GM19025 (cell line): ENCODE results near the gene CDK17.
"Not testable (repeated sequence)": the region's sequence is repeated elsewhere in the genome, so short reads cannot be mapped to it uniquely, and the experiment has no call there.

Experiments used
- ATAC-seq: cut with Tn5 transposase; IDR thresholded peaks from one replicate; pipeline ENCODE4 v1.9.1; 2021; ENCODE audit warnings: mild to moderate bottlenecking, low read depth, moderate library complexity; ENCODE audit not compliant: unreplicated experiment

CDK17 gene

DNA sequence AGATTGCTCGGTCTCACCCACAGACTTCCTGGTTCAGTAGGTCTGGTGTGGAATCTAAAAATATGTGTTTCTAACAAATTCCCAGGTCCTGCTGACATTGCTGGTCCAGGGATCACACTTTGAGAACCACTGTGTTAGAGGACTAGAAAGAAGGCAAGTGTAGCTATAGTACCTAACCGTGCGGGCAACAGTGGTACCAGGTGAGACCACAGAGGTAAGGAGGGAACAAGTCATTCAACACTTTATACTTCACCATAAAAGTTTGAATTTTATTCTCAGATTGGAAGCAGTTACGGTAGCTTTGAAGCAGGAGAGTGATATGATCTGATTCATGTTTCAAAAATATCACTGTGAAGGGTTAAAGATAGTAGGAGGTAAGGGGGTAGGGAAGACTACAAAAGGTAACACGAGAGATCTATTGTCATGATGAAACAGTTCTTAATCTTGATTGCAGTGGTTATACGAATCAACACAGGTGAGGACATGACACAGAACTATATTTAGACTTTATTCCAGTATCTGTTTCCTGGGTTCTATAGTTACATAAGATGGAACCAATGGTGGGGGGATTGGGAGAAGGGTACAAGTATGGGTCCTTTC lies 73.5 kb downstream of the CDK17 start:
- ATAC-seq, result no peak

DNA sequence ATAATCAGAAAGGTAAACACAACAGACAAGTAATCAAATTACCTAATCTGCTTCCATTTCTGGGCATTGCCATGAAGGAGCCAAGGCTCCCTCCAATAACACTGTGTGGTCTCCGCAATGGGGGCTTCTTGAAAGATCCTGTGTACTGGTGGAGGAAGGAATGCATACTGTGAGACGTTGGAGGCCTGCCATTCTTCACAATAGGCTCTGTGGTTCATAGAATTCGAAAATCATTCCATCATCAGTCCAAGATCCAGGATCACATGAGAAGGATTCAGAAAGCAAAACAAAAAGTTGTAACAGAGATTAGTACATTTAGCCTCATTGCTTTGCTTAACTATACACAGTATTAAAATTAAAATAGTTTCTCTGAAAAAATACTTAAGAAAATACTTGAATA lies 76.3 kb downstream of the CDK17 start:
- ATAC-seq, result no peak

- no peak for ATAC-seq
These were observed 77.5 kb downstream of the CDK17 start for GRCh38 chr12:96322720-96323119.

DNA sequence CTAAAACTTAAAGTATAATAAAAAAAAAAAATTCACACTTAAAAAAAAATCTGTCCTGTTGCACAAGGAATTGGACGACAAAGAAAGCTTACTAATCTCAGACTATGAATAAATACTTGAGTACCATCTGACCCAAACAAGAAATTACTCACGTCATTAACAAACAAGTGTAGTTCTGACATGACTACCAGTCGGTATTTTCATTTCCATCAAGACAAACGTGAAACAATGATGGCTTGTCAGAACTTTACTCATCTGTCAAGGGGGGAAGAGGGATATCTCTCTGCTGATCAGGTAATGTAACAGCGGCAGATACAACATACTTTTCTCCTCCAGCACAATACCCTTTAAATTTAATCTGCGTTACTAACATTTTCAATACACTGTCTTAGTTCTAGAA lies 78.3 kb downstream of the CDK17 start:
- no peak for ATAC-seq

- not testable (repeated sequence) for ATAC-seq
These were observed 82.4 kb downstream of the CDK17 start for GRCh38 chr12:96317801-96318200.

GRCh38 chr12:96315741-96316481 lies 84.3 kb downstream of the CDK17 start:
- ATAC-seq, result not testable (repeated sequence)

GRCh38 chr12:96314723-96315122 lies 85.5 kb downstream of the CDK17 start:
- no peak for ATAC-seq

- ATAC-seq, result no peak
These were observed 86.6 kb downstream of the CDK17 start for GRCh38 chr12:96313606-96314005.

DNA sequence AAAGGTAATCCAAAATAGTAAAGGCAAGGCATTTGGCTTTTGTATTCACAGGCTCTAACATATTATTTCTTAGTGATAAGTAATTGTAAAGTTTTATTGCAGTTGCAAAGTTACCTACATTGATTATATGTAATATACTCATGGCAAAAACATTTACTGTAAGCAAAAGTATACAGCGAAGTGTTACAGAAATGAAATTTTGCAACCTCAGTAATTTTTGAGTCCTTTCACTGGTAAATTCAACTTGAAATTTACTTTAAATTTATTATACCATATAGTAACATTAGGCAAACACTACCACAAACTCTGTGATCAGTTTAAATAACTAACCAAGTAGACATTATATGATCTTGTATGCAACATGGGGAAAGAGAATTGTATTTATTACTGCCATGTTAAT lies 89.0 kb downstream of the CDK17 start:
- no peak for ATAC-seq

DNA sequence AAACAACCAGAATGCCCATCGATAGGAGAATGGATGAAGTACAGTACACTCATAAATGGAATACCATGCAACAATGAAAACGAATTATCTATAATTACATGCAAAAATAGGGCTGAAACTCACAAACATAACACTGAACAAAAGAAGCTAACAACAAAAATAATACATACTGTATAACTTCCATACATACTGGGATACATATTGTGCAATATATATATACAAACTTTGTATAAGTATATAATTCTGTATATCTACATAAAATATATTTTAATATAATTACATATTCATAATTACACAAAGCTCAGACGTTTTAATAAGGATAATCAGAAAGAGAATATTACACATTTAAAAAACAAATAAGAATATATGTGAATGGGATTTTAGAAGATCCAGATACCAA lies 90.2 kb downstream of the CDK17 start:
- no peak for ATAC-seq

DNA sequence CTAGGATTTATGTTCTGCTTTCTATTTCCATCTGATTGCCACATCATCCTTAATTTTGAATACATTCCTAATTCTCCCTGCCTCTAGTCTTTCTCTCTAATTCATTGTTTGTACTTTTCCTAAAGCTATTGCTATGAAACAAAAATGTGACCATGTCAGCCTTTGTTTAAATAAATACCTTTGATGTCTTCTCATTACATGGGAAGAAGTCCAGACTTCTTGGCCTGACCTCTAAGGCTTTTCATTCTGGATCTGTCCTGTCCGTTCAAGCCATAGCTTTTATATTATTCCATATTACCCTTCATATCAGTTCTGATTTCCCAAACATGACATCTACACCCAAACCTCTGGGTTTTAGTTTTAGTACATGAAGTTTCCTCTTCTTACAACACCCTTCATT lies 91.4 kb downstream of the CDK17 start:
- ATAC-seq, result no peak

DNA sequence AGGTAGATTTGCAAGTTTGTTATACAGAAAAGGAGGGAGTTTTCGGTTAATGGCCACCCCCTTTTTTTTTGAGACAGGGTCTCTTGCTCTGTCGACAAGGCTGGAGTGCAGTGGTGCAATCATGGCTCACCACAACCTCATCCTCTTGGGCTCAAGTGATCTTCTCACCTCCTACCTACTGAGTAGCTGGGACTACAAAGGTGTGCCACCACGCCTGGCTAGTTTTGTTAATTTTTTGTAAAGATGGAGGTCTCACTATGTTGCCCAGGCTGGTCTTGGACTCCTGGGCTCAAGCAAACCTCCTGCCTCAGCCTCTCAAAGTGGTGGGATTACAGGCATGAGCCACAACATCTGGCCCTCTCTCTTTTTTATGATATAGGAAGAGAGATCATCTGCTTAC lies 94.6 kb downstream of the CDK17 start:
- ATAC-seq, result no peak

- ATAC-seq, result no peak
These were observed 96.6 kb downstream of the CDK17 start for GRCh38 chr12:96303653-96304052.

- ATAC-seq, result no peak
These were observed 97.4 kb downstream of the CDK17 start for GRCh38 chr12:96302687-96303310.

- no peak for ATAC-seq
These were observed 98.5 kb downstream of the CDK17 start for GRCh38 chr12:96301732-96302131.

GRCh38 chr12:96300064-96300463 lies 100.2 kb downstream of the CDK17 start:
- no peak for ATAC-seq

DNA sequence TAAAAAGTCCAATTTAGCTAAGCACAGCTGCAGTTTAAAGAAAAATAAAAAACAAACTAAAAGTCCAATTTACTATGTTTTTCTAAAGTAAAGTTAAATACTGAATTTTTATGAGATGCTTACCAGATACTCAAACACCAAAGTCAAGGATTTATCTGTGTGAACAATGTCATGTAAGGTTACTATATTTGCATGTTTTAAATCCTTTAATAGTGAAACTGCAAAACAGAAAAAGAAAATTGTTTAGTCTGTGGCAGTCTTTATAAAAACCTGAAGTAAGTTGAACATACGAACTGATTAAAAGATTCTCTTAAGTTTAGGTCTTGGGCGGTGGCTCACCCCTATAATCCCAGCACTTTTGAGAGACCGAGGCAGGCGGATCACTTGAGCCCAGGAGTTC lies 102.7 kb downstream of the CDK17 start:
- no peak for ATAC-seq

- ATAC-seq, result no peak
These were observed 104.6 kb downstream of the CDK17 start for GRCh38 chr12:96295532-96296160.

GRCh38 chr12:96294831-96295230 lies 105.4 kb downstream of the CDK17 start:
- no peak for ATAC-seq

GRCh38 chr12:96293093-96293492 lies 107.1 kb downstream of the CDK17 start:
- ATAC-seq, result no peak

GRCh38 chr12:96289067-96289466 lies 111.2 kb downstream of the CDK17 start:
- ATAC-seq, result no peak
